ENCODE data around the gene DGKZ.

DGKZ gene

GRCh38 chr11:46326813-46327416 lies 20.3 kb upstream of the DGKZ start:
- no peak for DNase-seq (ENCODE audit: low read depth in 2 of 2)

GRCh38 chr11:46327829-46328228 lies 19.4 kb upstream of the DGKZ start:
- DNase-seq (ENCODE audit: low read depth in 2 of 2): no peak

- no peak for DNase-seq (ENCODE audit: low read depth in 2 of 2)
Measured at GRCh38 chr11:46330154-46330553, 17.1 kb upstream of the DGKZ start.

GRCh38 chr11:46330563-46331281 lies 16.5 kb upstream of the DGKZ start:
- DNase-seq (ENCODE audit: low read depth in 2 of 2): no peak

GRCh38 chr11:46331282-46331984 lies 15.8 kb upstream of the DGKZ start:
- DNase-seq (ENCODE audit: low read depth in 2 of 2): no peak

GRCh38 chr11:46332093-46332567 lies 15.1 kb upstream of the DGKZ start:
- no peak for DNase-seq (ENCODE audit: low read depth in 2 of 2)

- no peak for DNase-seq (ENCODE audit: low read depth in 2 of 2)
Measured at GRCh38 chr11:46332568-46333393, 14.5 kb upstream of the DGKZ start.

GRCh38 chr11:46333394-46333947 lies 13.8 kb upstream of the DGKZ start:
- DNase-seq (ENCODE audit: low read depth in 2 of 2): no peak

- DNase-seq (ENCODE audit: low read depth in 2 of 2): no peak
Measured at GRCh38 chr11:46334211-46334610, 13.1 kb upstream of the DGKZ start.

GRCh38 chr11:46335271-46335670 lies 12.0 kb upstream of the DGKZ start:
- DNase-seq (ENCODE audit: low read depth in 2 of 2): no peak

GRCh38 chr11:46335890-46336562 lies 11.2 kb upstream of the DGKZ start:
- no peak for DNase-seq (ENCODE audit: low read depth in 2 of 2)

GRCh38 chr11:46336563-46337180 lies 10.6 kb upstream of the DGKZ start:
- DNase-seq (ENCODE audit: low read depth in 2 of 2): no peak

- no peak for DNase-seq (ENCODE audit: low read depth in 2 of 2)
Measured at GRCh38 chr11:46337626-46338345, 9.5 kb upstream of the DGKZ start.

- DNase-seq (ENCODE audit: low read depth in 2 of 2): no peak
Measured at GRCh38 chr11:46338636-46338987, 8.7 kb upstream of the DGKZ start.

GRCh38 chr11:46338988-46339666 lies 8.1 kb upstream of the DGKZ start:
- no peak for DNase-seq (ENCODE audit: low read depth in 2 of 2)

GRCh38 chr11:46339816-46340215 lies 7.4 kb upstream of the DGKZ start:
- DNase-seq (ENCODE audit: low read depth in 2 of 2): no peak

GRCh38 chr11:46341454-46341853 lies 5.8 kb upstream of the DGKZ start:
- DNase-seq (ENCODE audit: low read depth in 2 of 2): no peak

GRCh38 chr11:46342239-46342638 lies 5.0 kb upstream of the DGKZ start:
- no peak for DNase-seq (ENCODE audit: low read depth in 2 of 2)

GRCh38 chr11:46343520-46343919 lies 3.7 kb upstream of the DGKZ start:
- no peak for DNase-seq (ENCODE audit: low read depth in 2 of 2)
